Activated gamma-delta T cell treated with Interleukin-2 at 50 U/mL for 16 hours (primary cell): ENCODE results near the gene NAT16.
A peak's percentile ranks its signal among the peaks of the same experiment; 100 is the strongest.
"Not testable (repeated sequence)": the region's sequence is repeated elsewhere in the genome, so short reads cannot be mapped to it uniquely, and the experiment has no call there.

Experiments used
- DNase-seq: peaks from one replicate; pipeline ENCODE4 v3.0.0-alpha.2; 2020

The NAT16 gene

DNA sequence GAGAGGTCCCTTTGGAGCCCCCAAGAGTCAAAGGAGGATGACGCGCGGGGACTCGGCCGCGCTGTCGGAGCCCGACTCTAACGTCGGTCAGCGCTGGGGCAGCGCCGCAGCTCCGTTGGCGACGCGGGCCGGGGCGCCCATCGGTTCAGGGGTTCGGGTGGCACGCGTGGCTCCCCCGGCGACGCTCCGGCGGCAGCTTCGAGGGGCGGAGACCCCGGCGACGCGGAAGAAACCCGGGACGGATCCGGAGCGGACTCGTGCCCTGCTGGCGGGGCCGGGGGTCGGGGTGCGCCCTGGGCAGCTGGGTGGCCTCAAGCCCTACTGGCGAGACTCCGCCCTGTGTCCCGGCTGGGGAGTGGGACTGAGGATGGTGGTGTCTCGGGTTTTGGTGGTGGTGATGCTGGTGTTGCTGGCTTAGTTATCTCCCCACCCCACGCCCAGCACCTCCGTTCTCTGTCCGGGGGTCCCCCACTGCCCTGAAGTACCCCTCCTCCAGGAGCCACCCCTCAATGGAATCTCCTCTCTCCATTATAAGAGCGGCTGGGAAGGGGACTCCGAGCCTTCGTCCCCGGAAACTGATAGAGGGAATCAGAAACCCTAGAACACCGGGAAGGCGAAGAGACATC lies at the start of gene NAT16:
TSS of gene NAT16 (minus strand) at position 164 of the 626 bp plus-strand sequence. CDS start 5,486 bp downstream, outside the sequence.
- DNase-seq, result no peak

- no peak for DNase-seq
These were observed 46.6 kb upstream of the NAT16 start for GRCh38 chr7:101226721-101227120.

DNA sequence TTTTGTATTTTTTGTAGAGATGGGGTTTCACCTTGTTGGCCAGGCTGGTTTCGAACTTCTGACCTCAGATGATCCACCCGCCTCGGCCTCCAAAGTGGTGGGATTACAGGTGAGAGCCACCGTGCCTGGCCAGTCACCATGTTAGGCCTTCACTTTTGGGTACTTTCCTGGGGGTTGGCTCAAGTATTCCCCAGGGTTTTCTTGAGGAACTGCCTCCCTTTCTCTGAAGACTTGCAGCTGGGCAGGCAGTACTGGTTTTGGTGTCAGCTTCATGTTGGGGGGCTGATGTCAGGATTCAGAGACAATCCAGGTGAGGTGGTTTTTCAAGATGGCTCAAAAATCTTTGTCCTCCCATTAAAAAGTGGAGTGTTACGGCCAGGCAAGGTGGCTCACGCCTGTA lies 45.6 kb upstream of the NAT16 start:
- DNase-seq, result no peak

DNA sequence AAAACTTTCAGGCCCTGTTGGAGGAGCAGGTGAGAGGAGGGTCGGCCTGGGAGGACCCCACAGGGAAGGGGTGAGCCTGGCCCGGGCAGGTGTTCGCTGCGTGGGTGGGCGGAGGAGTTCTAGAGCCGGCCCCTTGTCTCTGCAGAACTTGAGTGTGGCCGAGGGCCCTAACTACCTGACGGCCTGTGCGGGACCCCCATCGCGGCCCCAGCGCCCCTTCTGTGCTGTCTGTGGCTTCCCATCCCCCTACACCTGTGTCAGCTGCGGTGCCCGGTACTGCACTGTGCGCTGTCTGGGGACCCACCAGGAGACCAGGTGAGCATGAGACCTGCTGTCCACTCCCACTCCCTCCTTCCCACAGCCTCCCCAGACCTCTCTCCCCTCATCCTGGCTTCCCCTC lies 43.4 kb upstream of the NAT16 start:
- DNase-seq, result no peak

DNA sequence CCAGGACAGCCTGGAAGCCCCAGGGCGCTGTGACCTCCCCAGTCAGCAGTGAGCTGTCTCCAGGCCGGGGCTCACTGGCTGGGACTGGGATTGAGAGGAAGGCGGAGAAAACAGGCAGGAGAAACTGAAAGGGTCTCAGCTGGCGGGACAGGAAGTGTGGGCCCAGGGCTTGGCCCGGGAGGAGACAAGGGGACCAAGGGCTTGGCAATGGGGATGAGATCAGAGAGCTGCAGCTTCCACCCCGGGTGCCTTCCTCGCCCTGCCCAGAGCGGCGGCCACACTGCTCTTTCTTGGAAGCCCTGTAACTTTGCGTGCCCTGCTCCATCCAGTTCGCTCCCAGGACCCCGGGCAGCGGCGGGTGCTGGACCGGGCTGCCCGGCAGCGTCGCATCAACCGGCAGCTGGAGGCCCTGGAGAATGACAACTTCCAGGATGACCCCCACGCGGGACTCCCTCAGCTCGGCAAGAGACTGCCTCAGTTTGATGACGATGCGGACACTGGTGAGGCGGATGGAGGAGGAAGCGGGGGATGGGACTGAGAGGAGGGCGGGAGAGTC lies 42.3 kb upstream of the NAT16 start:
- DNase-seq, result no peak

GRCh38 chr7:101220295-101220694 lies 40.2 kb upstream of the NAT16 start:
- DNase-seq, result no peak

DNA sequence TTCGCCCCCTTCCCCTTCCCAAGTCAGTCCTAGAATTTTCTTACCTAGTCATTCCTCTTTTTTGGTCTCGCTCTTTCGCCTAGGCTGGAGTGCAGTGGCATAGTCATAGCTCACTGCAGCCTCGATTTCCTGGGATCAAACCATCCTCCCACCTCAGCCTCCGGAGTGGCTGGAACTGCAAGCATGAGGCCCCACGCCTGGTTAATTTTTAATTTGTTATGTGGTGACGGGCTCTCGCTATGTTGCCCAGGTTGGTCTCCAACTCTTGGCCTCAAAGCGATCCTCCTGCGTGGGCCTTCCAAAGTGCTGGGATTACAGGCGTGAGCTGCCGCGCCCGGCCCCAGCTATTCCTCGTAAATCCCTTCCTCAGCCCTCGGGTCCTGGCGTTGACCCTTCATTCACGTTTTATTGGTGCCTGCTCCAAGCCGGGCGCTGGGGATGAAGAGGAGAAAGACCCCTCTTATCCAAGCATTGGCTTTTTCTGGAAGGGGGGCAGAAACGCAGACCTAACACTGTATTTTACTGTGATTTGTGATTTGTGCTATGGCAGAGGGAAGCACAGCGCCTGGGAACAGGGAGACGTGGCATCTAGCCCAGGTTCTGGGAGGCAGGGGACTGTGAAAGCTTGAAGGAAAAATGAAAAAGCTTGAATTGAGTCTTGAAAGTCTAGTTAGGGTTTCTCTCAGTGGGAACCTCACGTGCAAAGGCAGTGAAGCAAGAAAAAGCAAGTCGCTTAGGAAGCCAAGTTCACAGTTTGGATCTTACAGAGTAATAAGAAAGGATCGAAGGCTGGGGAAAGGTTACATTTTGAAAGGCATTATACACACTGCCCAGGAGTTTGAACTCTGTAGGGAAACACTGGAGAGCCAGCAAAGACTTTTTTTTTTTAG lies 38.4 kb upstream of the NAT16 start:
- no peak for DNase-seq

DNA sequence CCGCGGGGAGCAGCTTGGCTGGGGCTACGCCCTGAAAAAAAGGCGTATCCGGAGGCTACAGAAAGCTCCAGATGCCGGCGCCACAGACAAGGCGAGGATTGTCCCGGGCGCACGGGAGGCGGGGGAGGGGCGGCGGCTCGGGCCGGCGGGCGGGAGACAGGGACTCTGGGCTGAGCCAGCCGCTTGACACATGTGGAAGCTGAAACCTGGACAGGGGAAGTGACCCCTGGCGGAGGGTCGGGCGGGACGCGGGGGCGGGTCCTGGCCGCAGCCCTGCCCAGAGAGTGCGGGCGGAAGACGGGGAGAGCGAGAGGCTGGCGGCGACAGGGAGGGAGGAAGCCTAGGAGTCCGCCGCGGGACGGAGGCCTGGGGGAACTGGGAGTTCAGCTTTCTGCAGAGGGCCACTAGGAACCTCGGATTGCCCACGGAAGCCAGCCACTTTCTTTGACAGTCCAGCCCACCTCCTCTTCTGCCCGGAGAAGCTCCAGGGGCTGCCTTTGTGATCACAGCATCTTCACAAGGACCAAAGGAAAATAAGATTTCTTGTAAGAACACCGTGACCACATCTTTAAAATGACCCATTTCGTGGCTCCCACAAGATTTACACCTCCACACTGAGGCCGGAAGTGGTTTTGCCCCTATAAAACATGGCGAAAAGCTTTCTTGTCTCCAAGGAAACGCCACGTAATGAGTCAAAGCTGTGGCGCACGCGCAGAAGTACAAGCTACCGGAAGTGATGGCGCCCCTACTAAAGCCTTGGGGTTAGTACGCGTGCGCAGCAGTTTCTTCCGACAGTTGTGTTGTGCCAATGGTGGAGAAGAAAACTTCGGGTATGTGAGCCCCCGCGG lies 37.5 kb upstream of the NAT16 start, which contains the start of the genes PLOD3 and ZNHIT1:
TSS of gene PLOD3 (minus strand) at position 194 of the 848 bp plus-strand sequence. CDS start 307 bp downstream, outside the sequence.
TSS of gene ZNHIT1 (plus strand) at position 778 of the 848 bp plus-strand sequence. CDS start at position 809, 31 bp downstream.
- DNase-seq, result peak; percentile 96

GRCh38 chr7:101216860-101217387 lies 36.8 kb upstream of the NAT16 start:
- DNase-seq, result no peak

DNA sequence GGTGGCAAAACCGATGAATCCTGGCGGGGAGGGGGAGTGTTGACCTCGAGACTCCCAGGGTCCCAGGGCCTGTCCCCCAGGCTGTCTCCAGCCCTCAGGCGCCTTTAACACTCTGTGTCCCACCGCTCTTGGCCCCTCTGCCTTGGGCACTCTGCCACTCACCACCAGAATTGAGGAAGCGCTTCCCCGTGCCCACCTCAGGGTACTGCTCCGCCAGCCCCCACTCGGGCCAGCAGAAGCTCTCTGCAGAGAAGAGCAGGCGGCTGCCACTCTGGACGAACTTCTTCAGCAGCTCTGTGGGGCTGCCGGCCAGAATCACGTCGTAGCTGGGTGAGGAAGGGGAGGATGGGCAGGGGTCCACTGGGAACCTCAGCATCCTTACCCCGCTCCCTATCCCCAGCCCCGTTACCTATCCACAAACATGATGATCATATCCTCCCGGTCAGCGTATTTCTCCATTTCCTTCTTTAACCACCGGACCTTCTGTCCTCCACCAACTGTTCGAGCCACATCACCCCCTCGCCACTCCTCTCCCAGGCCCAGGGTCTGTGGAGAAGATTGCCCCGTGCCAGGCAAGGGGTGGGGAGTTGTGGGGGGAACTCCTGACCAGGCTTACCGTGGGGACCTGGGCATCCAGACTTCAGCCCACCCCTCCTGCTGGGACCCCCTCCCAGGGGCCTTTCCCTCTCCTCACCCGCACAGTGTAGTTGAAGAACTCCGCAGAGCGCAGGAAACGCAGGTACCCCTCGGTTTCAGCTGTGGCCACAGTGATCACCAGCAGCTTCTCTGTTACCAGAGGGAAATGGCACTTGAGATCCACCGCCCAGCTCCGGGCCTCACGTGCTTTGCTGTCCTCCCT lies 36.1 kb upstream of the NAT16 start:
- no peak for DNase-seq

GRCh38 chr7:101212014-101212413 lies 31.9 kb upstream of the NAT16 start:
- DNase-seq, result no peak

DNA sequence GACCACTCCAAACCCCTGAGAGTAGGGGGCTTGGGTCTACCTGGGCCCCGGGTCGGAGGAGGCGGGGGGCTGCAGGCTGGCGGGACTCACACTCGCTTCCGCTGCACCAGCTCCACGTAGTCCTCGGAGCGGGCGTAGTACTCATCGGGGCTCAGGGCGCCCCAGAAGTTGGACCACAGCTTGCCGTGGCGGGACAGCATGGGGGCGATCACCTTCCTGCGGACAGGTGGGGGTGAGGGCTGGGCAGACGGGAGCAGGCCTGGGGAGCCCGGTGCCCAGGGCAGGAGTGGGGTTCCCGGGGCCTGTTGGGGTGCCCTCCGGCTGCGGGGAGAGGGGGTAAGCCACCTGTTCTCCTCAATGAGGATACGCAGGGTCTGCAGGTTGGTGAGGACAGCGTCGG lies 31.4 kb upstream of the NAT16 start:
- no peak for DNase-seq

- no peak for DNase-seq
These were observed 30.1 kb upstream of the NAT16 start for GRCh38 chr7:101210143-101210542.

DNA sequence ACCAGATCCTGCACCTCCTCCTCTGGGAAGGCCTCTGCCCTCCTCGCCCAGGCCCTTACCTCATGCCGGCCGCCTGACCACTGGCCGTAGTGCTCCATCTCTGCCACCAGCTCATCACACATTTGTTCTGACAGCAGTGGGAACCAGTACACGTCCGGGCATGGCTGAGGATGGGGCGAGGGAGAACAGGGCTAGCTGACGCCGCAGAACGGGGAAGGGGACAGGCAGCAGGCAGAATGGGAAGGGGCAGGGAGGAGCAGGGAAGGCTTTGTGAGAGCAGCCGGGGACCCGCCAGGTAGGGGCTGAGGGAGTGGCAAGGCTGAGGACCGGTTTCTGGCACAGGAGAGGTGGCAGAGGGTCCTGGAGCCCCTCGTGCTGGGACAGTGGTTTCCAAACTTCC lies 28.7 kb upstream of the NAT16 start:
- DNase-seq, result no peak

- no peak for DNase-seq
These were observed 27.4 kb upstream of the NAT16 start for GRCh38 chr7:101207459-101207858.

DNA sequence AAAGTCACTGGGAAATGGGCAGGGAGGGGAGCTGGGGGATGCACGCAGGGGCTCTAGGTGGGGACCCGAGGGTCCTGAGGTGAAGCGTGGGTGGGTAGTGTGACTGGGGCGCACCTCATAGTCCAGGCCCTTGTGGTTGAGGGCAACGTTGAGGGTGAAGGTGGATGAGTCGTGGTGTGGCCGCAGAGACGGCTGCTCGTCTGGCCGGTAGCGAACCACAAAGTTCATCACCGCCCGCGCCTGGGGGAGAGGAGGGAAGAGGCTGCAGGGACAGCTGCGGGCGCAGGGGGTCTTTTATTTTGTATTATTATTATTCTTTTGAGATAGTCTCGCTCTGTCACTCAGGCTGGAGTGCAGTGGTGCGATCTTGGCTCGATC lies 26.6 kb upstream of the NAT16 start:
- DNase-seq, result no peak

- DNase-seq, result no peak
These were observed 26.0 kb upstream of the NAT16 start for GRCh38 chr7:101205901-101206664.

- not testable (repeated sequence) for DNase-seq
These were observed 23.9 kb upstream of the NAT16 start for GRCh38 chr7:101203740-101204738.

DNA sequence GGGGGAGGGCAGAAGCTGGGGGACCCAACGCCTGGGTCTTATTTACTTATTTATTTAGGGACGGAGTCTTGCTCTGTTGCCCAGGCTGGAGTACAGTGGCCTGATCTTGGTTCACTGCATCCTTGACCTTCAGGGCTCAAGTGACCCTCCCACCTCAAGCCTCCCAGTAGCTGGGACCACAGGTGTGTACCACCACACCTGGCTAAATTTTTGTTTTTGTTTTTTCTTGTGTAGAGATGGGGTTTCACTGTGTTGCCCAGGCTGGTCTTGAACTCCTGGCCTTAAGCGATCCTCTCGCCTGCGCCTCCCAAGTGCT lies 22.5 kb upstream of the NAT16 start:
- DNase-seq, result no peak
